Measurements from ENCODE around the gene C13orf46.

C13orf46 gene

GRCh38 chr13:113939944-113940297 is 34.0 kb downstream of the C13orf46 start:
- no peak for DNase-seq (ENCODE audit: low read depth in 2 of 2, low spot score in 1 of 2)

GRCh38 chr13:113939129-113939943 is 34.5 kb downstream of the C13orf46 start:
- DNase-seq (ENCODE audit: low read depth in 2 of 2, low spot score in 1 of 2): no peak

- DNase-seq (ENCODE audit: low read depth in 2 of 2, low spot score in 1 of 2): no peak
These were observed 35.2 kb downstream of the C13orf46 start for GRCh38 chr13:113938716-113939115.

DNA sequence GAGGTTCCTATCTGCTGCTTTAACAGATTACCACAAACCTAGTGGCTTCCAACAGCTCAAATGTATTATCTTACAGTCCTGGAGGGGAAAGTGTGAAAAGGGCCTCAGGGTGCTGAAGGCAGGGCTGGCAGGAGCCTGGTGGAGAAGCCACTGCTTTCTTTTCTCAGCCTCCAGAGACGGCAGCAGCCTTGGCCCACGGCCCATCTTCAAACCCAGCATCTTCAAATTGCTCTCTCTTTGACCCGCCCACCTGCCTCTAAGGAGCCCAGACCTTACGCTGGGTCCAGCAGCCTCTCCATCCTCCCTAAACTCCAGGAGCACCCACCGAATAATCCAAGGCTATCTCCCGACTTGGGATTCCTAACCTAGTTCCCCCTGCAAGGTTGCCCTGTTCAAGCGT is 35.6 kb downstream of the C13orf46 start:
- DNase-seq (ENCODE audit: low read depth in 2 of 2, low spot score in 1 of 2): no peak

GRCh38 chr13:113937527-113938180 is 36.2 kb downstream of the C13orf46 start:
- no peak for DNase-seq (ENCODE audit: low read depth in 2 of 2, low spot score in 1 of 2)

DNA sequence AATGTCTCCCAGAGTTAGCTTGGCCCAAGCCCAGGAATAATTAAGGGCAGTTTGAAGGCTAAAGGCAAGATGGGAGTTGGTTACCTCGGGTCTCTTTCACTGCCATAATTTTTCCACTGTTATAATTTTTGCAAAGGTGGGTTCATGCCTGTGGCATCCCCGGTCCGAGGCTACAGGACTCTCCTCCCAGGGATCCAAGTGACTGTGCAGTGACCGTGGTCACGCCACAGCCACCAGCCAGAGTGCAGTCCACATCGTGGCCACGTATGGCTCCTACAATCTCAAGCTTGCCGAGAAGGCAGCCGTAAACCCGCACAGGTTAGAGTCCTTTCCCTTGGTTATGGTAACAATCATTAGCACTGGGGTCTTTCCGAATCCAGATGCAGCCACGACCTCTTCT is 36.8 kb downstream of the C13orf46 start:
- no peak for DNase-seq (ENCODE audit: low read depth in 2 of 2, low spot score in 1 of 2)

GRCh38 chr13:113936166-113936965 is 37.5 kb downstream of the C13orf46 start:
- DNase-seq (ENCODE audit: low read depth in 2 of 2, low spot score in 1 of 2): no peak

DNA sequence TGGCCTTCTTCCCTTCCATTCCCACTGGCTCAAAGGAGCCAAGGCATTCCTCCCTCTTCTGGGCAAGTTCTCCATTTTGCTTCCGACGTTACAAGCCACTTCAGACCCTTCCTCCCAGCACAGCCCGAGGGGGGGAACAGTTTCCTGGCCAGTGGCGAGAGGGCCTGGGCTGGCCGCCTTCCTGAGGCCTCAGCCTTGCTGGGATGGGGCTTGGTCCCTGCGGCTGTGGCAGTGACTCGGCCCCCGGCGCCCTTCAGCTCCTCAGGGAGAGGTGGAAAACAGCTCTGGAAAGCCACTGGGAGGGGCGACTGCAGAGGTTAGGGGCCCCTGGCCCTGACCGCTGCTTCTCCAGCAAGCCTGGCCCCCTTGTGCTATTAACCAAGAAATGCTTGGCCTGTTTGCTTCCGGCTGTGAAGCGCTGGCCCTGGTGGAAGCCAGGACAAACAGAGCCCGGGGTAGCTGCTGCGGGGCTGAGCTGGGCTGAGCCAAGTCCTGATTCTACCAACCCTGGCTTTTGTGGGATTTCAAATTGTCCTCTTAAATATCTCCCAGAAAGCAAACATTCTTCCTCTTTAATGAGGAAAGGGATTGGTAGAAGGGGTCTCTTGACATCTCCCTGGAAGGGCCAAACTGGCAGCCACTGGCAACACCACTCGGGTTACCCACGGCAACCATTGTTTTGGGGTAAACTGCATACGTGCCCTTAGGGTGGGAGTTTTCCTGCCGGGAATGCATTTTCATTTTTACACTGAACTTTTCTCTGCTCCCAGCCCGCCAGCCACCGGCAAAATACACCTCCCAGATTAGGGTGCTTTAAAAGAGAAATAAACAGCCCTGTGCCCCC is 38.7 kb downstream of the C13orf46 start:
- no peak for DNase-seq (ENCODE audit: low read depth in 2 of 2, low spot score in 1 of 2)

DNA sequence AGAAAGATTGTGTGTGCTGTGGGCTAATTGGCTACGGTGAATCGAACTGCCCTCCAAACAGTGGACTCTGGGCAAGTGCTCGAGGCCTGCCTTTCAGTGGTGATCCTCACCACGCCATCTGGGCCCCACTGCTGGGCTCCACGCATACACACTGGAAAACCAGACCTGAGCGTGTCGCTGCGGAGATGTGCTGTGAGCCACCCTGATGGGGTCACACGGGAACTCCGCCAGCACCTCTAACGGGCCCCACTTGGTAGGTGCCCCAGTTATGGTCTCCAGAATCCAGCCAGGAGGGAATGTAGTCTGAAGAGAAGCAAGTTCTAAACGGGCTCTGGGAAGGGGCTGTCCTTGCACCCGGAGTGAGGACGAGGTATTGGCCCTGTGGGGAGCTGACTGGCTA is 39.3 kb downstream of the C13orf46 start:
- DNase-seq (ENCODE audit: low read depth in 2 of 2, low spot score in 1 of 2): no peak

- DNase-seq (ENCODE audit: low read depth in 2 of 2, low spot score in 1 of 2): no peak
These were observed 40.0 kb downstream of the C13orf46 start for GRCh38 chr13:113933901-113934300.

DNA sequence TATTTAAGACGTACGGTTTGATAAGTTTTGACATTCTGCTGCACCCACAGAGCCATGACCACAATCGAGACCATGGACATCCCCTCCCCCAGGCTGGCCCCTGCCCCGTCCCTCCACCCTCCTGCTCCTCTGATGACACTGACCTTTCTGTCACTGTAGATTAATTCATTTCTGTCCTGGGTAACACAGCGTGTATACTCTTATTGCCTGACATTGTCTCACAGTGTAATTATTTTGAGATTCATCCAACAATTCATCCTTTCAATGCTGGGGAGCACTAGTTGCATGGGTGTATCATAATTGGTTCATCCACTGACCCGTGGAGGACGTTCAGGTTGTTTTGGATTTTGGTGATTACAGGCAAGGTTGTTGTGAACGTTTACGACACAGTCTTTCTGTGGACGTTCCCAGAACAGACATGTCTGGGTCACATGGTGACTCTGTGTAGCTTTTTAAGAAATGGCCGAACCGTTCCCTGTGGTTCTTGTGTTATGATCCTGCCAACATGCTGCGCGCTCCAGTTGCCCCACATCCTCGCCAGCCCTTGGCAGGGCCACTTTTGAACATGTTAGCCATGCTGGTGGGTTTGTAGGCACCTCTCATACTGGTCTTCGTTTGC is 41.9 kb downstream of the C13orf46 start:
- DNase-seq (ENCODE audit: low read depth in 2 of 2, low spot score in 1 of 2): no peak

- peak in 1 of 2 donors; percentile 56 for DNase-seq (ENCODE audit: low read depth in 2 of 2, low spot score in 1 of 2)
These were observed 42.9 kb downstream of the C13orf46 start for GRCh38 chr13:113930671-113931637.

DNA sequence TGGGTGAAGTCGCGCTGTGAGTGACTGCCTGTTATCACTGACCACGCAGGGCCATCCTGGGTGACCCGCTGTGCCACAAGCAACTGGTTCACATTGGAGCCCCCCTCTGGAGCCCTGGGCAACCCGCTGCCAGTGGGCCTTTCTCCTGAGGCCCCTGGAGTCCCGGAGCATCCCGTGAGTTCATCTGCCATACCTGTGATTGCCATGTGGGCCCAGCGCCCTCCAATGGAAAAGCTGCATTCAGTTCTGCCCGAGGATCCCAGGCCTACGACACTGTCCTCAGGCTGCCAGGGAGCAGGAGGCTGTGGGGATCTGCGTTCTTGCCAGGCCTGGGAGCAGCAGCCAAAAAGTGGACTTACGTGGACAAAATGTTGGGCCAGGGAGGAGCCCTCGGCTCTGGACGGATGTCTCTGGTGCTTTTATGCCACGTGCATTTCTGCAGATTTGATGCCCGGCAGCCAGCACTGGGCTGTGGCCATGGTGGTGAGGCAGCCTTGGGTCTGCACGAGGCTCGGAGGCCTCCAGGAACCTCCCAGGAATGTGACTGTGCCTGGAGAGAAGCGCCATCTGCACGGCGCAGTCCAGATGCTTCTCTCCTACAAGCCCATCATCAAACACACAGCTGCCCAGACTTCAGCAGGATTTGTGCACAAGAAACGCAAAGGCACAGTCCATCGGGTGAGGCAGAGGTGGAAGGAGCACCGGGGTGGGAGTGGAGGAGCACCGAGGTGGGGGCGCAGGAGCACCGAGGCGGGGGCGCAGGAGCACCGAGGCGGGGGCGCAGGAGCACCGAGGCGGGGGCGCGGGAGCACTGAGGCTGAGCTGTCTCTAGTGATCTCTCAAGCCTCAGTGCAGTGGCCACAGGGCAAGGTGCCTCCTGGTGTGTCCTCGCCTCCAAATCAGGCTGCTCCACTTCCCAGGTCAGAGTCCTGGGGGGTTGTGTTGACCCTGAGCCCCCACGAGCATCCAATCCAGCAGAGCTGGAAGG is 44.0 kb downstream of the C13orf46 start:
- DNase-seq (ENCODE audit: low read depth in 2 of 2, low spot score in 1 of 2): no peak

GRCh38 chr13:113928685-113929627 is 44.9 kb downstream of the C13orf46 start:
- DNase-seq (ENCODE audit: low read depth in 2 of 2, low spot score in 1 of 2): no peak

GRCh38 chr13:113927661-113928581 is 46.0 kb downstream of the C13orf46 start:
- no peak for DNase-seq (ENCODE audit: low read depth in 2 of 2, low spot score in 1 of 2)
